Measurements from ENCODE around the gene CNIH1. TPM values are rescaled to one million over a fixed set of nuclear protein-coding genes. Genes with fewer than 3 reads are reported as not detected.
A peak's percentile ranks its signal among the peaks of the same experiment; 100 is the strongest.

The CNIH1 gene
- total RNA-seq (101 TPM), polyA plus RNA-seq (ENCODE audit: insufficient read depth in 1 of 8, insufficient read length in 8 of 8, low replicate concordance in 1 of 8) (100 to 1,000 TPM; 160 to 196 (median 170) TPM)
- long read RNA-seq, donor 1, full-length matches to known transcripts: 39 of 39 reads
- long read RNA-seq, donor 1, partial matches to known transcripts: 0 of 39 reads
- long read RNA-seq, donor 1, other reads (novel, unspliced or antisense): 0 of 39 reads
- long read RNA-seq, donor 2, full-length matches to known transcripts: 6 of 6 reads
- long read RNA-seq, donor 2, partial matches to known transcripts: 0 of 6 reads
- long read RNA-seq, donor 2, other reads (novel, unspliced or antisense): 0 of 6 reads
- long read RNA-seq, donor 3, full-length matches to known transcripts: 78 of 86 reads
- long read RNA-seq, donor 3, partial matches to known transcripts: 8 of 86 reads
- long read RNA-seq, donor 3, other reads (novel, unspliced or antisense): 0 of 86 reads
- long read RNA-seq, donor 4, full-length matches to known transcripts: 64 of 72 reads
- long read RNA-seq, donor 4, partial matches to known transcripts: 8 of 72 reads
- long read RNA-seq, donor 4, other reads (novel, unspliced or antisense): 0 of 72 reads
- long read RNA-seq, donor 5, full-length matches to known transcripts: 177 of 177 reads
- long read RNA-seq, donor 5, partial matches to known transcripts: 0 of 177 reads
- long read RNA-seq, donor 5, other reads (novel, unspliced or antisense): 0 of 177 reads
- long read RNA-seq, donor 6, full-length matches to known transcripts: 154 of 159 reads
- long read RNA-seq, donor 6, partial matches to known transcripts: 5 of 159 reads
- long read RNA-seq, donor 6, other reads (novel, unspliced or antisense): 0 of 159 reads
- long read RNA-seq, donor 7, full-length matches to known transcripts: 105 of 105 reads
- long read RNA-seq, donor 7, partial matches to known transcripts: 0 of 105 reads
- long read RNA-seq, donor 7, other reads (novel, unspliced or antisense): 0 of 105 reads
- long read RNA-seq, donor 8, full-length matches to known transcripts: 58 of 58 reads
- long read RNA-seq, donor 8, partial matches to known transcripts: 0 of 58 reads
- long read RNA-seq, donor 8, other reads (novel, unspliced or antisense): 0 of 58 reads
- long read RNA-seq, donor 9, full-length matches to known transcripts: 78 of 78 reads
- long read RNA-seq, donor 9, partial matches to known transcripts: 0 of 78 reads
- long read RNA-seq, donor 9, other reads (novel, unspliced or antisense): 0 of 78 reads
- long read RNA-seq, donor 10, full-length matches to known transcripts: 111 of 116 reads
- long read RNA-seq, donor 10, partial matches to known transcripts: 5 of 116 reads
- long read RNA-seq, donor 10, other reads (novel, unspliced or antisense): 0 of 116 reads
- long read RNA-seq, donor 11, full-length matches to known transcripts: 76 of 91 reads
- long read RNA-seq, donor 11, partial matches to known transcripts: 15 of 91 reads
- long read RNA-seq, donor 11, other reads (novel, unspliced or antisense): 0 of 91 reads

DNA sequence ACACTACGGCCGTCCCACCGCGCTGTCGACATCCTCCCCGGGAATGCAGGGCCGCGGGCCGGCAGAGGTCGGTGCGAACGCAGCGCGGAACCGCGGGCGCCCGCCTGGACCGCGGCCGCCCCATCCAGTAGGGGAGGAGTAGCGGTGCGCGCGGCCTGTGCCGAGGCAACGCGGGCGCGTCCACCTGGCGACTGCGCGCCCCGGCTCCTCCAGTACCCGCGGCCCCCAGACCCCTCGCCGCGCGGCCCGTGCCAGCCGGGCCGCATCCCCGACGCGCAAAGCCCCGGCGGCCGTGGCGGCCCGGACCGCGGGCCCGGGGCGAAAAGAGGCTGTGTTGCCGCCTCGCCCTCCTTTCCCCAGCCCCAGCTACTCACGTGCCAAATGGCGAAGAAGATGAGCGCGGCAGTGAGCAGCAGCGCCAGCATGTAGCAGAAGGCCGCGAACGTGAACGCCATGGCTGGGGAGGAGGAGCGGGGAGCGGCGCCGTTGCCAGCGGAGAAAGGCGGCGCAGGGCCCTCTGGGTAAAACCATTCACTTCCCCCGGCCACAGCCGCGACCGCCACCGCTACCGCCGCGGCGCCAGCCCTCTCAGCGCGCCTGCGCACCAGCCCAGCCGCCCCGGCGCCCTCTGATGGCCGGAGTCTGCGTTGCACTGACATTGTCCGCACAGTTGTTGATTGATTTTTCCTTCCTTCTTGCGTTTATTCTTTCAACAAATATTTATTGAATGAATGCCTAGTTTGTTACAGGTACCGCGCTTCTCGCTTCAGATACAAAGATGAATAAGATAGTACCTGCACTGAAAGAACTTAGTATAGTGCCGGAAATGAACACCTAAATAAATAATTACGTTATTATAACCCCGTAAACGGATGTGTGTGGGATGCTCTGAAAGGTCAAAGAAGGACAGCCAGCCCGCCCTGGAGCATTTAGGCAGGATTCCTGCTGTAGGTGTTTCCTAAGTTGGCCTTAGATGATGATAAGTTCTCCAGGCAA lies at the start of gene CNIH1:
Gene CNIH1 (minus strand): TSS at position 502 of the 996 bp plus-strand sequence. CDS start 47 bp downstream, at position 455.
- DNase-seq: peak; percentile 97
- Histone ChIP-seq H3K27me3 (ENCODE audit: control insufficient read depth, insufficient read depth, low read length) (no peaks in the 10 kb centered on the region), H3K9me3 (replicated peaks; ENCODE audit: control insufficient read depth, low read depth, low read length) (no peaks in the 10 kb centered on the region), H3K4me1 (ENCODE audit: control insufficient read depth, insufficient read depth, low read length) (peaks cover 12% of the 10 kb centered on the region), H3K4me3 (ENCODE audit: low read length) (peak within 1 kb of the TSS; percentile 75), H3K36me3 (ENCODE audit: control insufficient read depth, insufficient read depth, low read length) (peaks cover 2% of the 10 kb centered on the region), H3K27ac (ENCODE audit: low read length) (peak within 1 kb of the TSS; percentile 98)
- under 1% methylated on average over 87 of the region's 100 CpGs for WGBS (ENCODE audit: insufficient coverage)

DNA sequence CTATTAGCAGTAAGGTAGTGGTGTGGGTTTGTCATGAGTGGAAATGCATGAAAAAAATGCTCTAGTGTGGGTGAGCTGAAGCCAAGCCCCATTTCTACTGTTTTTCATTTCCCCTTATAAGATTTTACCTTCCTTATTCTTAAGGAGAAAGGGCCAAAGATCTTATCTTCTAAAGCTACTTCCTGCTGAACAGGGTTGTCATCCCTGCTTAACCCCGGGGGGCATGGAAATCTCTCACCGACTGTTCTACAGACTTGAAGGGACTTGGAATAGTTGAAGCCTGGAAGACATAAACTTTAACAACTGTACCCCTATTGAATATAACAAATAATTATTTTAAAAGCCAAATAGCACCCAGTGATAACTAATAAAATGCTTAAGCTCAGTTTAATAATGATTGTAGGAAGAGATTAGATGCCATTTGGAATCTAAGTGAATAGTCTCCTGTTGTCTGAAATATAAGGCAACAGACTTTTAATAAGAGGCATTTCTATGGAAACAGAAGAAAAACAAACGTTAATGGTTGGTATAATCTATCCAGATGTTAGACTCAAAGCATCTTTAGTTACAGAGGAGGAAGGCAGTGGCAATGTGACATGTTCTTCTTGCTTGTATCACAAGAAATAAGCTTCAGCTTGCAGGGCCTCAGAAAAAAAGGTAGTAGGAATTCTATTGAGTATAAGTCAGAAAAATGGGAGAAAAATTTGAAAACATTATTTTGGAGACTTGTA lies 49.4 kb upstream of the CNIH1 start:
- H3K4me3 ChIP-seq (ENCODE audit: low read length): no peak overlapping the region

DNA sequence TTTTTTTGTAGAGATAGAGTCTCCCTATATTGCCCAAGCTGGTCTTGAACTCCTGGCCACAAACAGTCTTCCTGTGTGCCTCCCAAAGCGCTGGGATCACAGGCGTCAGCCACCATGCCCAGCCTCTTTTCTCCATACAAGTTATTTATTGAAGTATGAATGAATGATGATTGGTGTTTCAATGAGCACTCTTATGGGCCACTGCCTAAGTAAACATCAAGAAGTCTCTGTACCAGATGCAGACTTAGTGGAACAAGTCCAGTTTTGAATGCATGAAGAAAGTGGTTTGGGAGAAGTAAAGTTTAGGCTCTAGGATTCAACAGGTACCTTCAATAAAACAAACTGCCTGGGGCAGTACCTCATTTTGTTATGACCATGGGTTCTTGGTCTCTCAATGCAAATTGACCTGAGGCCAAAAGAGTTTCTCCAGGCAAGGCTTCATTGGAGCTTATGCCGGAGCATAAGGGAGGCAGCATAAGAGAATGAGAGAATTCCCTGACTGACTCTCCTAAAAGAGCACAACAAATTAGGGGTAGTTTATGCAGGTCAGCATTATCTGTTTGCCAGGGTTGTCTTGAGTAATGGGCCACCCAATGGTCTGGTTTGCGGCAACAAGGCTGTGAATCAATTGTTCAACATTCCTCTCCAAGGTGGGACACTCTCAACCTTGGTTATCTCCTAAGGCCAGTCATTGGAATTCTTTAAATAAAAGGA lies 48.7 kb upstream of the CNIH1 start:
- Histone ChIP-seq H3K4me3 (ENCODE audit: low read length) (no peak overlapping the region), H3K9me3 (replicated peaks; ENCODE audit: control insufficient read depth, low read depth, low read length) (no peaks in the 10 kb centered on the region), H3K36me3 (ENCODE audit: control insufficient read depth, insufficient read depth, low read length) (no peaks in the 10 kb centered on the region), H3K27ac (ENCODE audit: low read length) (peak overlapping the region; percentile 83), H3K27me3 (ENCODE audit: control insufficient read depth, insufficient read depth, low read length) (peaks cover 2% of the 10 kb centered on the region), H3K4me1 (ENCODE audit: control insufficient read depth, insufficient read depth, low read length) (peaks cover 18% of the 10 kb centered on the region)
- no peak for DNase-seq
- WGBS (ENCODE audit: insufficient coverage): 83% methylated on average over 1 of the region's 4 CpGs

More for the DNA sequence above, 49.4 kb upstream of the CNIH1 start:
- Histone ChIP-seq H3K27me3 (ENCODE audit: control insufficient read depth, insufficient read depth, low read length) (peaks cover 2% of the 10 kb centered on the region), H3K27ac (ENCODE audit: low read length) (no peak overlapping the region), H3K9me3 (replicated peaks; ENCODE audit: control insufficient read depth, low read depth, low read length) (no peaks in the 10 kb centered on the region), H3K36me3 (ENCODE audit: control insufficient read depth, insufficient read depth, low read length) (no peaks in the 10 kb centered on the region), H3K4me1 (ENCODE audit: control insufficient read depth, insufficient read depth, low read length) (peaks cover 18% of the 10 kb centered on the region)
- 40% methylated on average over 1 of the region's 3 CpGs for WGBS (ENCODE audit: insufficient coverage)
- DNase-seq: no peak

DNA sequence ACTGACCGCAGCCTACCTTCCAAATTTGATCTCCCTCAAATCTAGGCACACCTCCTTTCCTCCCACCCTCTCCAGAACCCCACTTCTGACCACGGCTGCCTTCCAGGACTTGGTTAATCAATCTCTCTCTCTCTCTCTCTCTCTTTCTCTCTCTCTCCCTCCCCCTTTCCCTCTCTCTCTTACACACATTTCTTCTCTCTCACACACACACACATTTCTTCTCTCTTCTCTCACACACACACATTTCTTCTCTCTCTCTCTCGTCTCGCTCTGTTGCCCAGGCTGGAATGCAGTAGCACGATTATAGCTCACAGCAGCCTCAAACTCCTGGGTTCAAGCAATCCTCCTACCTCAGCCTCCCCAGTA lies 48.1 kb upstream of the CNIH1 start:
- no peaks in the 10 kb centered on the region for H3K9me3 ChIP-seq (replicated peaks; ENCODE audit: control insufficient read depth, low read depth, low read length)
- WGBS (ENCODE audit: insufficient coverage): 30% methylated on average over 4 of the region's 5 CpGs
- peak overlapping the region; percentile 90 for H3K4me3 ChIP-seq (ENCODE audit: low read length)
- peak overlapping the region; percentile 83 for H3K27ac ChIP-seq (ENCODE audit: low read length)
- peaks cover 18% of the 10 kb centered on the region for H3K4me1 ChIP-seq (ENCODE audit: control insufficient read depth, insufficient read depth, low read length)
- H3K27me3 ChIP-seq (ENCODE audit: control insufficient read depth, insufficient read depth, low read length): peaks cover 2% of the 10 kb centered on the region
- H3K36me3 ChIP-seq (ENCODE audit: control insufficient read depth, insufficient read depth, low read length): no peaks in the 10 kb centered on the region
- no peak for DNase-seq

DNA sequence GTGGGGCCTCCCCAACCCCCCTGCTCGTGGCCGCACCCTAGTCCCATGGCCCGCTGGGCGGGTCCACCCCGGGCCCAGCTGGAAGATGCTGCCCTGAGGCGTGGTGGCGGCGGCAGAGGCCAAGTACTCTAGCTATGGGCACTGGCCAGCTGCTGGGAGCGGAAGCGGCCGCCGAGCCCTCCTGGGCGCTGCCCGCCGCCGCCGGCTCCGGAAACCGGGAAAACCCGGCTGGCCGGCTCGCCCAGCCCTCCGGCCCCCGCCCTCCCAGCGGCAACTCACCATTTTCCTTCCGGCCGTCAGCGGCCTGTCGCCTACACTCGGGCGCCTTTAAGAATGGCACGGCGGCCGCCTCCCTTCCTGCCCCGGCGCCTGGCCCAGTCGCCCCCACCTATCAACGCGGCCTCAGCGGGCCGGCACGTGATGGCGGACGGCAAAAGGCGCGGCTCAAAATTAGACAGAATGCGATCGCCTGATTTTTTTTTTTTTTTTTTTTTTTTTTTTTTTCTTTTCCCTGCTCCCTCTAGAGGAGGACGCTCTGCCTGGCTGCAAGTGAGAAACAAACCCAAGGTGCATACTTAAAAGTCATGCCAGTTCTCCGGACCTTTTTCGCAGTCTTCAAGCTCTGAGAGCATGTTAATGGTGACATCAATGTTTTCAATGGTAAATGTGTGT lies 47.6 kb upstream of the CNIH1 start, which contains the start of gene GMFB:
Gene GMFB (minus strand): TSS at position 335 of the 672 bp plus-strand sequence. CDS start 53 bp downstream, at position 282.
- H3K27ac ChIP-seq (ENCODE audit: low read length): peak within 1 kb of the TSS; percentile 96
- H3K4me1 ChIP-seq (ENCODE audit: control insufficient read depth, insufficient read depth, low read length): peaks cover 18% of the 10 kb centered on the region
- H3K4me3 ChIP-seq (ENCODE audit: low read length): peak within 1 kb of the TSS; percentile 90
- H3K36me3 ChIP-seq (ENCODE audit: control insufficient read depth, insufficient read depth, low read length): no peaks in the 10 kb centered on the region
- no peaks in the 10 kb centered on the region for H3K9me3 ChIP-seq (replicated peaks; ENCODE audit: control insufficient read depth, low read depth, low read length)
- 0% methylated on average over 33 of the region's 51 CpGs for WGBS (ENCODE audit: insufficient coverage)
- peak; percentile 97 for DNase-seq
- H3K27me3 ChIP-seq (ENCODE audit: control insufficient read depth, insufficient read depth, low read length): peaks cover 2% of the 10 kb centered on the region

DNA sequence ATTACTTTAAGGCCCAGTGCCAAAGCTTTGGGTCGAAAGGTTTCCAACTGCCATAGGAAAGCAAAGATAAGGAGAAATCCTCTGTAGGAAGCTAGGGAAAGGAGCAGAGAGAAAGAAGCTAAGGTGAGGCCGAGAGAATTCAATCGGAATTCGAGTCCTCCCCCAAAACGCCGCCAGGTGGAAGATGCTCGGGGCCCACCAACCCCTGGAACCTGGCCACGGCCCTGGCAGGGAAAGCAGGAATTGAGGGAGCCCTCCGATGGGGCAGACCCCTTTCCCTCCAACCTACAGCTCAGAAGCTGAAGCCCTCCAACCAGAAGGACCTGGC lies 47.1 kb upstream of the CNIH1 start:
- peaks cover 2% of the 10 kb centered on the region for H3K27me3 ChIP-seq (ENCODE audit: control insufficient read depth, insufficient read depth, low read length)
- H3K4me3 ChIP-seq (ENCODE audit: low read length): peak overlapping the region; percentile 90
- H3K4me1 ChIP-seq (ENCODE audit: control insufficient read depth, insufficient read depth, low read length): peaks cover 18% of the 10 kb centered on the region
- DNase-seq: no peak
- no peaks in the 10 kb centered on the region for H3K9me3 ChIP-seq (replicated peaks; ENCODE audit: control insufficient read depth, low read depth, low read length)
- peak overlapping the region; percentile 96 for H3K27ac ChIP-seq (ENCODE audit: low read length)
- peaks cover under 1% of the 10 kb centered on the region for H3K36me3 ChIP-seq (ENCODE audit: control insufficient read depth, insufficient read depth, low read length)
- 0% methylated on average over 5 of the region's 9 CpGs for WGBS (ENCODE audit: insufficient coverage)

DNA sequence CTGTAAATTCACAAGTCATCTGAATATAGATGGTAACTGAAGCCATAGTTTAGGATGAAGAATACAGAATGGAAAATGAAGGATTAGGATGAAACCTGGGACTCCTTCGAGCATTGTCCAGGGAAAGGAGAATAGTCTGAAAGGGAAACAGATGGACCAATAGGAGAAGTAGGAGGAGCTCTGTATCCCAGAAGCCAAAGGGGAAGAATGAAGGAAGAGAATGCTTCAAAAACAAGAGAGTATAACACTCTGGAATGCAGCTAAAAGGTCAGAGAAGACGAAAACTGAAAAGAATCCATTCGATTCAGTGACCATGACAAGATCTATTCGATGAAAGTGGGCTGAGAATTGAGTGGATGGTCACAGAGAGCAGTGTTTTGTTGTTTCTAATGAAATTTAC lies 46.6 kb upstream of the CNIH1 start:
- peaks cover 18% of the 10 kb centered on the region for H3K4me1 ChIP-seq (ENCODE audit: control insufficient read depth, insufficient read depth, low read length)
- H3K9me3 ChIP-seq (replicated peaks; ENCODE audit: control insufficient read depth, low read depth, low read length): no peaks in the 10 kb centered on the region
- H3K27ac ChIP-seq (ENCODE audit: low read length): peak overlapping the region; percentile 96
- no peaks in the 10 kb centered on the region for H3K27me3 ChIP-seq (ENCODE audit: control insufficient read depth, insufficient read depth, low read length)
- H3K4me3 ChIP-seq (ENCODE audit: low read length): peak overlapping the region; percentile 90
- WGBS (ENCODE audit: insufficient coverage): 0% methylated on average over 1 of the region's 4 CpGs
- peaks cover 4% of the 10 kb centered on the region for H3K36me3 ChIP-seq (ENCODE audit: control insufficient read depth, insufficient read depth, low read length)
- DNase-seq: peak; percentile 50
